ENCODE data around the gene C4orf50.
"Not testable (repeated sequence)": the region's sequence is repeated elsewhere in the genome, so short reads cannot be mapped to it uniquely, and the experiment has no call there.

C4orf50 gene

DNA sequence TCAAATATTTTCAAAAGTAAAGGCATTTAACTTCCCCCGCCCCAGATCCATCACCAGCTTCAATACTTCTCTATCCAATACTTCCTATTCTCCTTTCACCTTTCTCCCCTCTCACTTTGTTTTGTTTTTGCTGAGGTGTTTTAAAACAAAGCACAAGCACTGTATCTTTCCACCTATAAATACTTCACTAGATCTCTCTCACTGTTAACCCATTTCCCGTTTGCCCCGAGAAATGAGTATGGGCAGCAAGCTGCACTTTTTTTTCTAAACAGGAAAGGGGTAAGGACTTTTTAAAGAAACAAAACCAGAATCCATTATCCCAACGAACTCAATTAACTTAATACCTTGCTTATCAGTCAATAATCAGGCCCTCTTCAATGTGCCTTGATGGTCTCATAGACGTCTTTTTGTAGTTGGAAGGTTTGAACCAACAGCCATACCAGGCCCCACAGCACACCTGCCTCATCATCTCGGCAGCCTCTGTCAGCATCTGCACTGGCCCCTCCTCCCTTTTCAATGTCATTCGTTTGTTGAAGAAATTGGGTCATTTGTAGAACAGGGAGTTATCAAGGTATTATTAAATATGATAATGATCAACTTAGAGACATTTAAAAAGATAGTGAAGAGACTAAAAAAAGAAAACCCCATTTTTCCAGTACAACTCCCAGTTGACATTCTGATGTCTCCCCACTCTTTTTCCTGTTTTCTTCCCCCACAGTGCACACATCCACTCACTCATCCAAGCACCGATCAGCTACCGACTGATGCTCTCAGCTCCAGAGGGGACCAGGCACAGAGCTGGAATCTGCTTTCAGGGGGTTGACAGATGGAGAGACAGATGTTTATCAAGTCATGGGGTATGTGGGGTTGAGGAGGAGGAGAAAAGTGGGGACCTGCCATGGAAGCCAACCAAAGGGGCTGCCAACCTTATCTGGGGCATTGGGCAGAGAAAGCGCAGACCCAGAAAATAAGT lies 151.1 kb downstream of the C4orf50 start:
- DNase-seq (ENCODE audit: extremely low spot score) = no peak
- CTCF ChIA-PET = no interaction called here
- POLR2A ChIA-PET = no interaction called here
- TF ChIP-seq BHLHE40 (IDR thresholded peaks at IDR 0.05; ENCODE audit: borderline replicate concordance) = no peak
- TF ChIP-seq FOXK2 (IDR thresholded peaks at IDR 0.05) = no peak
- no peak for TF ChIP-seq CTBP1 (IDR thresholded peaks at IDR 0.05; ENCODE audit: borderline replicate concordance)
- TF ChIP-seq SP1 (IDR thresholded peaks at IDR 0.05) = no peak
- TF ChIP-seq FOXA1 (IDR thresholded peaks at IDR 0.05) = no peak
- no peak for TF ChIP-seq ELF4 (IDR thresholded peaks at IDR 0.05)
- no peak for TF ChIP-seq TARDBP (IDR thresholded peaks at IDR 0.05)
- no peak for TF ChIP-seq L3MBTL2 (conservative IDR thresholded peaks at IDR 0.05)
- TF ChIP-seq LEF1 (IDR thresholded peaks at IDR 0.05; ENCODE audit: borderline replicate concordance) = no peak
- TF ChIP-seq ZNF384 (IDR thresholded peaks at IDR 0.05) = no peak
- no peak for TF ChIP-seq HDGF (IDR thresholded peaks at IDR 0.05; ENCODE audit: borderline replicate concordance)
- TF ChIP-seq, protein P1, sequence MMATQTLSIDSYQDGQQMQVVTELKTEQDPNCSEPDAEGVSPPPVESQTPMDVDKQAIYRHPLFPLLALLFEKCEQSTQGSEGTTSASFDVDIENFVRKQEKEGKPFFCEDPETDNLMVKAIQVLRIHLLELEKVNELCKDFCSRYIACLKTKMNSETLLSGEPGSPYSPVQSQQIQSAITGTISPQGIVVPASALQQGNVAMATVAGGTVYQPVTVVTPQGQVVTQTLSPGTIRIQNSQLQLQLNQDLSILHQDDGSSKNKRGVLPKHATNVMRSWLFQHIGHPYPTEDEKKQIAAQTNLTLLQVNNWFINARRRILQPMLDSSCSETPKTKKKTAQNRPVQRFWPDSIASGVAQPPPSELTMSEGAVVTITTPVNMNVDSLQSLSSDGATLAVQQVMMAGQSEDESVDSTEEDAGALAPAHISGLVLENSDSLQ (IDR thresholded peaks at IDR 0.05) = no peak
- no peak for TF ChIP-seq ARNT (IDR thresholded peaks at IDR 0.05)
- TF ChIP-seq SUZ12 (IDR thresholded peaks at IDR 0.05) = no peak
- TF ChIP-seq NFRKB (IDR thresholded peaks at IDR 0.05) = no peak
- no peak for TF ChIP-seq FOXM1 (IDR thresholded peaks at IDR 0.05; ENCODE audit: borderline replicate concordance)

DNA sequence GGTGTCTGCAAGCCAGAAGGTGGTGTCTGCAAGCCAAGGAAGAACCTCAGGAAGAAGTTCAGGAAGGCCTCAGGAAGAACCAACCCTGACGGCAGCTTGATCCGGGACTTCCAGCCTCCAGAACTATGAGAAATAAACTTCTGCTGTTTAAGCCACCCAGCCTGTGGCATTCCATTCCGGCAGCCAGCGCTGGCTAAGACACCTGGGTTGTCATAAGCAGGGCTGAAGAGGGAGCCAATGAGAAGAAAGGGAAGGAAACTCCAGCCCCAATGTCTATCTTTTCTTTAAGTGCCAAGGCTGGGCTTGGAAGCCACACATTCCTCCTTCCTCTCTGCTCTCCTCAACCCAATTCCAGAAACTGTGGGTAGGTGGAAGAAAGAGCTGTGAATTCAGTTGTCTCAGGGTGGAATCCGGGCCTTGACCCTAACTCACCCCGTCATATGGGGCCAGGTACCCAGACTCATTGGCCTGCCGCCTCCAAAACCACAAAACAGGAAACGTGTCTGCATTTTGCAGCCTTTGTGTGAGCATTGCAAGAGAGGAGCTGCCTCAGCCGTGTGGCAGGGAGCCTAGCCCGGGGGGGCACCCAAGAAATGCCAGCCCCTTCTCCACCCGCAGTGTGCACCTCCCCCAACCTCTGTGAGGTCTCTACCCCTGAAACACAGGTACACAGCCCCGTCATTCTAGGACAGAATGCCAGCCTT lies 152.2 kb downstream of the C4orf50 start:
- TF ChIP-seq SP1 (IDR thresholded peaks at IDR 0.05) = no peak
- TF ChIP-seq ZNF384 (IDR thresholded peaks at IDR 0.05) = no peak
- TF ChIP-seq ELF4 (IDR thresholded peaks at IDR 0.05) = no peak
- no peak for TF ChIP-seq ARNT (IDR thresholded peaks at IDR 0.05)
- no peak for TF ChIP-seq CTBP1 (IDR thresholded peaks at IDR 0.05; ENCODE audit: borderline replicate concordance)
- TF ChIP-seq SUZ12 (IDR thresholded peaks at IDR 0.05) = no peak
- TF ChIP-seq LEF1 (IDR thresholded peaks at IDR 0.05; ENCODE audit: borderline replicate concordance) = no peak
- no peak for TF ChIP-seq FOXK2 (IDR thresholded peaks at IDR 0.05)
- no peak for TF ChIP-seq HDGF (IDR thresholded peaks at IDR 0.05; ENCODE audit: borderline replicate concordance)
- no peak for TF ChIP-seq FOXM1 (IDR thresholded peaks at IDR 0.05; ENCODE audit: borderline replicate concordance)
- TF ChIP-seq, protein P1 (IDR thresholded peaks at IDR 0.05) = no peak
- no peak for TF ChIP-seq BHLHE40 (IDR thresholded peaks at IDR 0.05; ENCODE audit: borderline replicate concordance)
- no peak for TF ChIP-seq FOXA1 (IDR thresholded peaks at IDR 0.05)
- TF ChIP-seq NFRKB (IDR thresholded peaks at IDR 0.05) = no peak
- TF ChIP-seq L3MBTL2 (conservative IDR thresholded peaks at IDR 0.05) = no peak
- no peak for TF ChIP-seq TARDBP (IDR thresholded peaks at IDR 0.05)
- CTCF ChIA-PET = no interaction called here
- POLR2A ChIA-PET = no interaction called here
- DNase-seq (ENCODE audit: extremely low spot score) = no peak

DNA sequence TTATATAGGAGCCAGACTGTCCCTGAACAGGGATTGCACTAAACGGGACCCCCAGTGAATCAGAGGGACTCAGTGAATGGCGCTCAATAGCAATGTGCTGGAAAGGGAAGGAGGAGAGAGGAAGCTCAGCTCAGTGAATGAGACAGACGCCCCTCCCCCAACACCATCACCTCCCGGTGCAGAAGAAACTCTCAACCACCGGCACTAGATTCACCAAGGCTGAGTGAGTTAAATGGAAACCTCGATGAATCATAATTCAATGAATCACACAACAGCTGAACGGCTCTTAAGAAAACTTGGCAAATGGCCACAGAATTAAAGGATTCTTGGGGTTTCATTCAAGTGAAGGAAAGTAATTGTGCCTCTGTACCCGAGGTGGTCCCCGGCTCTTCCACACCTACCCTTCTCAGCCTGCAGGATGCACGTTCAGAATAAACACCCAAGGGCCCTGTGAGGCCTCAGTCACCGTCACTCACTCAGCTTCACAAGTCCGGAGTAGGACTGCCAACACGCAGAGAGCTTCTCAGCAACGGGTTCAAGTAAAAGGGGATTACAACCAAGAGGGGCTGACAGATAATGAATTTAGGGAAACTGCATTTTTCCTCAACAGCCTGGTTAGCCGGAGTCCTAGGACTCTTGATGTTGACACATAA lies 154.6 kb downstream of the C4orf50 start:
- TF ChIP-seq FOXK2 (IDR thresholded peaks at IDR 0.05) (no peak), LEF1 (IDR thresholded peaks at IDR 0.05; ENCODE audit: borderline replicate concordance) (no peak), CTBP1 (IDR thresholded peaks at IDR 0.05; ENCODE audit: borderline replicate concordance) (no peak), SP1 (IDR thresholded peaks at IDR 0.05) (no peak), ZNF384 (IDR thresholded peaks at IDR 0.05) (no peak), NFRKB (IDR thresholded peaks at IDR 0.05) (no peak), L3MBTL2 (conservative IDR thresholded peaks at IDR 0.05) (no peak)
- POLR2A ChIA-PET = no interaction called here
- CTCF ChIA-PET = no interaction called here
- no peak for DNase-seq (ENCODE audit: extremely low spot score)

DNA sequence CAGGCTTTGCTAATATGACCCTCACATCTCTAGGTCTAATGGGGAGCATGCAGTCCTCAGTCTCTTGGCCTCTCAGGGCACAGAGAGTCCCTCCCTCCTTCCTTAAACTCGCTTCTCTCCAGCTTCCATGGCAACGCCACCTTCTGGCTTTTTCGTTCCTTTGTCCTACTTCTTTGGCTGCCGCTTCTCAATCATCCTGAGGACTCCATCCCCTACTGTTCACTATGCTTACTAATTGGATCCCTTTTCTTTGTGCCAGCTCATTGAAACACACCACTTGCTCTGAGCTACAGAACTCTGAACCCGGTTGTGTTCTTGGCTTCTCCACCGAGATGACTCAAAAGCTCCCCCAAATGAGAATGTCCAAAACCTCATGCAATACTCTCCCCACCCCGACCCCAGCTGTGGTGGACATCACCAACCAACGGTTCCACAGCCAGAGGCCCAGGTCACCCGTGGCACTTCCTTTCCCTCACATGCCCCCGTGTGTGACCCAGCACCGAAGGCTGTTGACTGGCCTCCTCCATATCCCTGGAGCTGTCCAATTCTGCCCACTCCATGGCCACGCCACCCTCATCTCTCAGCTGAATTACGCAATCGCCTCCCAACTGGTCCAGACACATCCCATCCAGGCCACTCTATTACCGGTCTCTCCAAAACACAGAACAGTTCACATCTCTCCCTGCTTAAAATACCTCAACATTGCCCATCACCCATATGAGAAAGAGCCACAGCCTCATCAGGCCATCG lies 160.0 kb downstream of the C4orf50 start:
- DNase-seq (ENCODE audit: extremely low spot score) = no peak
- ChIA-PET POLR2A (no interaction called here), CTCF (no interaction called here)
- TF ChIP-seq TARDBP (IDR thresholded peaks at IDR 0.05) (no peak), ELF4 (IDR thresholded peaks at IDR 0.05) (no peak), NFRKB (IDR thresholded peaks at IDR 0.05) (no peak), ZNF384 (IDR thresholded peaks at IDR 0.05) (no peak), LEF1 (IDR thresholded peaks at IDR 0.05; ENCODE audit: borderline replicate concordance) (no peak), SP1 (IDR thresholded peaks at IDR 0.05) (no peak), FOXA1 (IDR thresholded peaks at IDR 0.05) (no peak), CTBP1 (IDR thresholded peaks at IDR 0.05; ENCODE audit: borderline replicate concordance) (no peak), FOXM1 (IDR thresholded peaks at IDR 0.05; ENCODE audit: borderline replicate concordance) (no peak), ARNT (IDR thresholded peaks at IDR 0.05) (no peak), SUZ12 (IDR thresholded peaks at IDR 0.05) (no peak)
- TF ChIP-seq, protein P1 (IDR thresholded peaks at IDR 0.05) = no peak

DNA sequence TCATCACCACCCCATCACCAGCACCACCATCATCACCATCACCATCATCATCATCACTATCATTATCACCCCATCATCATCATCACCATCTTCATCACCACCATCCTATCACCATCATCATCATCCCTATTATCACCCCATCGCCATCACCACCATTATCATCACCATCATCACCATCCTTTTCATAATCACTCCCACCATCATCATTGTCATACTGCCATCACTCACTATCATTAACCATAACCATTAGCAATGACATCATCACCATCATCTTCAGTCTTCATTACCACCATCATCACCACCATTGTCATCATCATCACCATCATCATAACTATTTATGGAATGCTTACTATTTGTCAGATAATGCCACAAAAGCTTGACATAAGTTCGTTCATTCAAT lies 161.0 kb downstream of the C4orf50 start:
- POLR2A ChIA-PET = no interaction called here
- TF ChIP-seq TARDBP (IDR thresholded peaks at IDR 0.05) = 0 out of 2 replicates have a peak, but pooled peaks have one; percentile 38
- TF ChIP-seq ELF4 (IDR thresholded peaks at IDR 0.05) = no peak
- DNase-seq (ENCODE audit: extremely low spot score) = no peak
- CTCF ChIA-PET = no interaction called here

DNA sequence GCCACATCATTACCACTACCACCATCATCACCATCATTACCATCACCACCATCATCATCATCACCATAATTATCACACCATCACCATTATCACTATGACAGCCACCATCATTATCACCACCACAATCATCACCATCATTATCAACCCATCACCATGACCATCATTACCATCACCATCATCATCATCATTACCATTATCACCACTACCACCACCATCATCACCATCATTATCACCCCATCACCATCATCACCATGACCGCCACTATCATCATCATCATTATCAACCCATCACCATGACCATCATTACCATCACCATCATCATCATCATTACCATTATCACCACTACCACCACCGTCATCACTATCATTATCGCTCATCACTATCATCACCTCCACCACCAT lies 161.9 kb downstream of the C4orf50 start:
- POLR2A ChIA-PET; DNase-seq (ENCODE audit: extremely low spot score); CTCF ChIA-PET: not testable (repeated sequence)
